ENCODE measurements around the gene GADD45A.

DNA sequence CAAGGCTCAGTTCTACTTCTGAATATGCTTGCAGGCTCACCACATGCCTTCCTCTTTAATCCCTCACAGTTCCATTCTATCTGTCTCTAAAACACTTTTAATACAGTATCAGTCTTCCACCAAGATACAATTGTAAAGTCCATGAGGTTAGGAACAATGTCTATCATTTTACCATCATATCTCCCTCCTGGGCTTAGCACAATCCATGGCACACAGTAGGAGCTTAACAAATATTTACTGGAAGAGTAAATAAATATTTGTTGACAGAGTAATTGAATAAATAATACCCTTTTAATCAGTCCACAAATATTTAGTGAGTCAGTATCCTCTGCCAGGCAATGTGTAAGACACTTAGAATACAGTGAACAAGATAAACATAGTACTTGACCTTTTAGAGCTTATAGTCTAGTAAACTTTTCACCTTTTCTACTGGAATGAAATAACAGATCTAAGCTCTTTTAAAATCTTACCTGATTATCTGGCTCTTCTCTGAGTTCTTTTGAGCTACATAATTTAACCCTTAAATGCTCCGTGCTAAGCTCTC is 12.7 kb upstream of the GADD45A start:
- TF ChIP-seq POLR2A (IDR thresholded peaks at IDR 0.05; ENCODE audit: low read depth, low read length), result no peak
- TF ChIP-seq POLR2AphosphoS5 (IDR thresholded peaks at IDR 0.05; ENCODE audit: low read depth, low read length), result no peak
- TF ChIP-seq SPI1 (IDR thresholded peaks at IDR 0.05; ENCODE audit: low read depth, low read length), result no peak
- no peak for TF ChIP-seq POU2F2 (IDR thresholded peaks at IDR 0.05; ENCODE audit: low read depth, low read length)
- TF ChIP-seq PAX5 (IDR thresholded peaks at IDR 0.05; ENCODE audit: insufficient read depth, low read length, severe bottlenecking), result no peak

Data from GM12891 (cell line).